ENCODE results near the gene LRP6.

The LRP6 gene

GRCh38 chr12:12141000-12141399 is 125.8 kb downstream of the LRP6 start:
- no peak for TF ChIP-seq EZH2phosphoT487 (IDR thresholded peaks at IDR 0.05; ENCODE audit: borderline replicate concordance, low read length)
- no peak for TF ChIP-seq CTCF (IDR thresholded peaks at IDR 0.05; ENCODE audit: low read depth, low read length, poor library complexity, severe bottlenecking)
- peaks cover 3% of the 10 kb centered on the region; the same call in 1 of the 2 replicates for H3K36me3 ChIP-seq (ENCODE audit: control insufficient read depth, low read length)
- H3K9me2 ChIP-seq (replicated peaks; ENCODE audit: control insufficient read depth, low read length) = no peaks in the 10 kb centered on the region
- H3K27me3 ChIP-seq (ENCODE audit: control insufficient read depth, low read length) = no peaks in the 10 kb centered on the region
- H3K79me2 ChIP-seq (ENCODE audit: control insufficient read depth, low read length) = no peaks in the 10 kb centered on the region
- H3K9me3 ChIP-seq (ENCODE audit: control insufficient read depth, insufficient read depth, low read length) = no peaks in the 10 kb centered on the region
- no peaks in the 10 kb centered on the region for H3F3A ChIP-seq (ENCODE audit: control insufficient read depth, insufficient read depth)
- H3K4me3 ChIP-seq (ENCODE audit: low read length) = no peak overlapping the region
- no peak overlapping the region for H3K4me2 ChIP-seq (ENCODE audit: low read length)
- H3K27ac ChIP-seq (ENCODE audit: low read depth, low read length) = no peak overlapping the region
- no peaks in the 10 kb centered on the region for H4K20me1 ChIP-seq (ENCODE audit: control insufficient read depth, insufficient read depth, low read depth, low read length)
- no peaks in the 10 kb centered on the region for H3K4me1 ChIP-seq (ENCODE audit: control insufficient read depth, low read length)

GRCh38 chr12:12138203-12139154 is 128.4 kb downstream of the LRP6 start:
- H3F3A ChIP-seq (ENCODE audit: control insufficient read depth, insufficient read depth) = no peaks in the 10 kb centered on the region
- H3K36me3 ChIP-seq (ENCODE audit: control insufficient read depth, low read length) = peaks cover 8% of the 10 kb centered on the region; the same call in 1 of the 2 replicates
- H3K4me3 ChIP-seq (ENCODE audit: low read length) = no peak overlapping the region
- no peak overlapping the region for H3K27ac ChIP-seq (ENCODE audit: low read depth, low read length)
- H4K20me1 ChIP-seq (ENCODE audit: control insufficient read depth, insufficient read depth, low read depth, low read length) = no peaks in the 10 kb centered on the region
- H3K9me3 ChIP-seq (ENCODE audit: control insufficient read depth, insufficient read depth, low read length) = no peaks in the 10 kb centered on the region
- H3K9me2 ChIP-seq (replicated peaks; ENCODE audit: control insufficient read depth, low read length) = no peaks in the 10 kb centered on the region
- no peaks in the 10 kb centered on the region for H3K27me3 ChIP-seq (ENCODE audit: control insufficient read depth, low read length)
- no peak for TF ChIP-seq CTCF (IDR thresholded peaks at IDR 0.05; ENCODE audit: low read depth, low read length, poor library complexity, severe bottlenecking)
- TF ChIP-seq EZH2phosphoT487 (IDR thresholded peaks at IDR 0.05; ENCODE audit: borderline replicate concordance, low read length) = no peak
- H3K4me1 ChIP-seq (ENCODE audit: control insufficient read depth, low read length) = no peaks in the 10 kb centered on the region
- no peak overlapping the region for H3K4me2 ChIP-seq (ENCODE audit: low read length)
- H3K79me2 ChIP-seq (ENCODE audit: control insufficient read depth, low read length) = no peaks in the 10 kb centered on the region

GRCh38 chr12:12133785-12134184 is 133.1 kb downstream of the LRP6 start:
- Histone ChIP-seq H3K9me3 (ENCODE audit: control insufficient read depth, insufficient read depth, low read length) (no peaks in the 10 kb centered on the region), H3K4me1 (ENCODE audit: control insufficient read depth, low read length) (no peaks in the 10 kb centered on the region), H3K36me3 (ENCODE audit: control insufficient read depth, low read length) (peaks cover 12% of the 10 kb centered on the region), H3K4me3 (ENCODE audit: low read length) (no peak overlapping the region), H3K9me2 (replicated peaks; ENCODE audit: control insufficient read depth, low read length) (no peaks in the 10 kb centered on the region), H3K4me2 (ENCODE audit: low read length) (no peak overlapping the region), H3K27ac (ENCODE audit: low read depth, low read length) (no peak overlapping the region), H4K20me1 (ENCODE audit: control insufficient read depth, insufficient read depth, low read depth, low read length) (no peaks in the 10 kb centered on the region), H3K27me3 (ENCODE audit: control insufficient read depth, low read length) (no peaks in the 10 kb centered on the region), H3K79me2 (ENCODE audit: control insufficient read depth, low read length) (no peaks in the 10 kb centered on the region), H3F3A (ENCODE audit: control insufficient read depth, insufficient read depth) (no peaks in the 10 kb centered on the region)
- TF ChIP-seq EZH2phosphoT487 (IDR thresholded peaks at IDR 0.05; ENCODE audit: borderline replicate concordance, low read length) (no peak), CTCF (IDR thresholded peaks at IDR 0.05; ENCODE audit: low read depth, low read length, poor library complexity, severe bottlenecking) (no peak)
